Measurements from ENCODE around the gene C2CD2.

DNA sequence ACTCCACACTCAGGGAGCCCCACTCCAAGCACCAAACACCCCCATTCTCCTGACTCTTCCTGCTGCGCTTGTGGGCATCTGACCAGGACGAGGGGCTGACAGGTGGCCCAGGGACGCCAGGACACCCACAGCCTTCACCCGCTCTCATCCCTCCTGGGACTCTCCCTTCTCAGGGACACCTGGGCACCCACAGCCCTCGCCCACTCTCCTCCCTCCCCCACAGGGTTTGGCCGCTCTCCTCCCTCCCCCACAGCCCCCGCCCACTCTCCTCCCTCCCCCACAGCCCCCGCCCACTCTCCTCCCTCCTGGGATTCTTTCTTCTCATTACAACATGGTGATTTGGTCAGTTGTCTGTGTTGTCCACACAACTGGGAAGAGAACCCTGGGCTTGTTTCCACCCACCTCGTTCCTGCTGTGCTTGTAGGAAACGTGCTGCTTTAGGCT, 118.1 kb downstream of the C2CD2 start:
- no peak for TF ChIP-seq POLR2A (IDR thresholded peaks at IDR 0.05)
- TF ChIP-seq, protein P1, sequence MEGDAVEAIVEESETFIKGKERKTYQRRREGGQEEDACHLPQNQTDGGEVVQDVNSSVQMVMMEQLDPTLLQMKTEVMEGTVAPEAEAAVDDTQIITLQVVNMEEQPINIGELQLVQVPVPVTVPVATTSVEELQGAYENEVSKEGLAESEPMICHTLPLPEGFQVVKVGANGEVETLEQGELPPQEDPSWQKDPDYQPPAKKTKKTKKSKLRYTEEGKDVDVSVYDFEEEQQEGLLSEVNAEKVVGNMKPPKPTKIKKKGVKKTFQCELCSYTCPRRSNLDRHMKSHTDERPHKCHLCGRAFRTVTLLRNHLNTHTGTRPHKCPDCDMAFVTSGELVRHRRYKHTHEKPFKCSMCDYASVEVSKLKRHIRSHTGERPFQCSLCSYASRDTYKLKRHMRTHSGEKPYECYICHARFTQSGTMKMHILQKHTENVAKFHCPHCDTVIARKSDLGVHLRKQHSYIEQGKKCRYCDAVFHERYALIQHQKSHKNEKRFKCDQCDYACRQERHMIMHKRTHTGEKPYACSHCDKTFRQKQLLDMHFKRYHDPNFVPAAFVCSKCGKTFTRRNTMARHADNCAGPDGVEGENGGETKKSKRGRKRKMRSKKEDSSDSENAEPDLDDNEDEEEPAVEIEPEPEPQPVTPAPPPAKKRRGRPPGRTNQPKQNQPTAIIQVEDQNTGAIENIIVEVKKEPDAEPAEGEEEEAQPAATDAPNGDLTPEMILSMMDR (IDR thresholded peaks at IDR 0.05) = no peak
- TF ChIP-seq EP300 (IDR thresholded peaks at IDR 0.05) = no peak
